Endodermal cell (in vitro differentiated cells): ENCODE measurements around the gene CACNA2D4. TPM values are rescaled to one million over a fixed set of nuclear protein-coding genes. Genes with fewer than 3 reads are reported as not detected.

ENCODE experiments used
- DNase-seq: peaks from one replicate; pipeline ENCODE4 v3.0.0-alpha.2; 2017
- H3K27ac ChIP-seq: 2 replicates; pipeline ENCODE4 v1.5.1; 2013; ENCODE audit warnings: mild to moderate bottlenecking, low read depth, low read length, moderate library complexity
- H3K27me3 ChIP-seq: 2 replicates; pipeline ENCODE4 v1.6.1; 2013; ENCODE audit warnings: mild to moderate bottlenecking, low read length, moderate library complexity; ENCODE audit not compliant: insufficient read depth, control insufficient read depth, poor library complexity, severe bottlenecking
- H3K36me3 ChIP-seq: 2 replicates; pipeline ENCODE4 v1.7.0; 2013; ENCODE audit warnings: mild to moderate bottlenecking, low read length, moderate library complexity; ENCODE audit not compliant: control insufficient read depth, insufficient read depth
- H3K4me1 ChIP-seq: one replicate; pipeline ENCODE4 v1.7.0; 2013; ENCODE audit warnings: low read length; ENCODE audit not compliant: control insufficient read depth, insufficient read depth
- H3K4me3 ChIP-seq: 2 replicates; pipeline ENCODE4 v1.5.1; 2013; ENCODE audit warnings: mild to moderate bottlenecking, low read length, moderate library complexity
- H3K9ac ChIP-seq: 2 replicates; pipeline ENCODE4 v1.6.1; 2013; ENCODE audit warnings: mild to moderate bottlenecking, low read length, moderate library complexity; ENCODE audit not compliant: poor library complexity, severe bottlenecking; ENCODE audit errors: extremely low read depth
- H3K9me3 ChIP-seq: 2 replicates; pipeline ENCODE4 v1.6.1; 2013; ENCODE audit warnings: mild to moderate bottlenecking, low read length, moderate library complexity; ENCODE audit not compliant: control insufficient read depth
- H3K27ac Mint-ChIP-seq: 2 replicates; pipeline ENCODE4 v1.8.0; 2020; ENCODE audit warnings: mixed read lengths
- H3K27me3 Mint-ChIP-seq: 2 replicates; pipeline ENCODE4 v1.8.0; 2021; ENCODE audit warnings: mild to moderate bottlenecking, mixed read lengths; ENCODE audit not compliant: insufficient read depth
- H3K36me3 Mint-ChIP-seq: 2 replicates; pipeline ENCODE4 v1.8.0; 2020; ENCODE audit warnings: low read depth, mixed read lengths
- H3K4me1 Mint-ChIP-seq: 2 replicates; pipeline ENCODE4 v1.8.0; 2020; ENCODE audit warnings: mixed read lengths
- H3K4me3 Mint-ChIP-seq: 2 replicates; pipeline ENCODE4 v1.8.0; 2020; ENCODE audit warnings: mild to moderate bottlenecking, moderate library complexity, mixed read lengths
- H3K9me3 Mint-ChIP-seq: 2 replicates; pipeline ENCODE4 v1.8.0; 2020; ENCODE audit warnings: mild to moderate bottlenecking, mixed read lengths
- WGBS, 2 experiments: methylation state at CpG; one replicate each; pipeline versions ENCODE4 v1.1.5 to v1.1.7; 2013; ENCODE audit warnings: missing lambda C conversion rate in 2 of 2, mixed read lengths in 1 of 2; ENCODE audit not compliant: insufficient coverage in 1 of 2, insufficient read length in 1 of 2; 5-methylcytosine and 5-hydroxymethylcytosine counted together
- total RNA-seq, 2 donors: library from RNA; stranded (reverse); fragmentation: NEBNext Ultra II Directional in 1 of 2; extraction: Animal tissue kit (Norgen Biotek cat#: 25700) in 1 of 2; gene quantifications; 2 replicates in 1 of 2; 3 replicates in 1 of 2; pipeline ENCODE4 v1.2.1, GENCODE V29; 2021
- TF ChIP-seq, protein P1 (sequence below): fragments of 200-600 bp; sonication (generic); conservative IDR thresholded peaks from 2 replicates; pipeline ENCODE4 v1.5.0; 2021; ENCODE audit warnings: antibody characterized with exemption, mild to moderate bottlenecking

CACNA2D4 gene
- total RNA-seq, 2 donors from 2014 or later = 4.3 to 5.7 TPM

DNA sequence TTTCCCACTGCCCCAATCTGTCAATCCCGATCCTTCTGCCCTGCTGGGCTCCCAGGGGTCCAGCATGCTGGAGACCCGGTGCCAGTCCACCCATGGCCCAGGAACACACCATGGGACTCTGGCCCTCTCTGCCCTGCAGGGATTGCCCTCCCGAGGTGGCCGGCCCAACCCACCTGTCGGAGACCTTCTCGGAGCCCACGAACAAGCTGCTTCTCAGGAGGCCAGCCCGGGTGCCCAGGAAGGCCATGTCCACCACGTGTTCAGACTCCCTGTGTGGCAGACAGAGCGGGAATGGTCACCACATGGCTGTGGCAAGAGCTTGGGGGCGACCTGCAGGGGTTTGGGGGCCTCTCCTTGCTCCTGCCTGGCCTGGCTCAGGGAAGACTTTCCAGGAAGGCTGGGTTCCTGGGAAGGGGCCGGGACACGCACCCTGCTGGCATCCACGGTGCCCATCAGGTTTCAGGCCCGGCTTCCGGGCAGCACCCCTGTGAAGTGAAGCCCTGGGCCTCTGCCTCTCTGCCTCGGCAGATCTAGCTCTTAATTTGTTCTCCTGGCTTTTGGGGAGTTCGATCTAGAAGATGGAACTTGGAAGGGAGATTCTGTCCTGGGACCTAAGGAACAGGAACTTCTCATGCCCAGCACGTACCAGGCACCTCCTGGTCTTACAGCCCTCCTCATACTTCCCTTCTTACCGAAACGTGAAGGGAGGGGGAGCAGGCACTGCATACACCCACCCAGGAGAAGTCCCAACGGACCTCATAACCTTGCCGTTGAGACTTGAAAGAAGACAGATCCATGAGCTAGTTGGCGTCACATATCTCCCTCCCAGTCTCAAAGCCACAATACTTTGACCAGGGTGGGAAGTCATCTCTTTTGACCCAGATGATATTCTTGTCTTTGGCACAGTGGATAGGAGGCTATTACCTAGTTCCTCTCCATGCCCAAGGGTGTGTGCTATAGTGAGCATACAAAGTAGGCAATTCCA, 71.7 kb downstream of the CACNA2D4 start:
- Histone ChIP-seq H3K27me3 (no peaks in the 10 kb centered on the region), H3K9ac (no peak overlapping the region), H3K27ac (no peak overlapping the region), H3K4me3 (no peak overlapping the region), H3K9me3 (no peaks in the 10 kb centered on the region), H3K4me1 (no peaks in the 10 kb centered on the region), H3K36me3 (no peaks in the 10 kb centered on the region)
- no peaks in the 10 kb centered on the region for H3K36me3 Mint-ChIP-seq
- peaks cover 18% of the 10 kb centered on the region for H3K4me1 Mint-ChIP-seq
- H3K4me3 Mint-ChIP-seq = no peak overlapping the region
- WGBS, 2 experiments = 89 to 93% methylated on average over 18 to 24 of the region's 24 CpGs
- DNase-seq = no peak
- H3K27me3 Mint-ChIP-seq = peaks cover 1% of the 10 kb centered on the region
- TF ChIP-seq, protein P1, sequence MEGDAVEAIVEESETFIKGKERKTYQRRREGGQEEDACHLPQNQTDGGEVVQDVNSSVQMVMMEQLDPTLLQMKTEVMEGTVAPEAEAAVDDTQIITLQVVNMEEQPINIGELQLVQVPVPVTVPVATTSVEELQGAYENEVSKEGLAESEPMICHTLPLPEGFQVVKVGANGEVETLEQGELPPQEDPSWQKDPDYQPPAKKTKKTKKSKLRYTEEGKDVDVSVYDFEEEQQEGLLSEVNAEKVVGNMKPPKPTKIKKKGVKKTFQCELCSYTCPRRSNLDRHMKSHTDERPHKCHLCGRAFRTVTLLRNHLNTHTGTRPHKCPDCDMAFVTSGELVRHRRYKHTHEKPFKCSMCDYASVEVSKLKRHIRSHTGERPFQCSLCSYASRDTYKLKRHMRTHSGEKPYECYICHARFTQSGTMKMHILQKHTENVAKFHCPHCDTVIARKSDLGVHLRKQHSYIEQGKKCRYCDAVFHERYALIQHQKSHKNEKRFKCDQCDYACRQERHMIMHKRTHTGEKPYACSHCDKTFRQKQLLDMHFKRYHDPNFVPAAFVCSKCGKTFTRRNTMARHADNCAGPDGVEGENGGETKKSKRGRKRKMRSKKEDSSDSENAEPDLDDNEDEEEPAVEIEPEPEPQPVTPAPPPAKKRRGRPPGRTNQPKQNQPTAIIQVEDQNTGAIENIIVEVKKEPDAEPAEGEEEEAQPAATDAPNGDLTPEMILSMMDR = no peak
- no peaks in the 10 kb centered on the region for H3K9me3 Mint-ChIP-seq
- no peak overlapping the region for H3K27ac Mint-ChIP-seq

DNA sequence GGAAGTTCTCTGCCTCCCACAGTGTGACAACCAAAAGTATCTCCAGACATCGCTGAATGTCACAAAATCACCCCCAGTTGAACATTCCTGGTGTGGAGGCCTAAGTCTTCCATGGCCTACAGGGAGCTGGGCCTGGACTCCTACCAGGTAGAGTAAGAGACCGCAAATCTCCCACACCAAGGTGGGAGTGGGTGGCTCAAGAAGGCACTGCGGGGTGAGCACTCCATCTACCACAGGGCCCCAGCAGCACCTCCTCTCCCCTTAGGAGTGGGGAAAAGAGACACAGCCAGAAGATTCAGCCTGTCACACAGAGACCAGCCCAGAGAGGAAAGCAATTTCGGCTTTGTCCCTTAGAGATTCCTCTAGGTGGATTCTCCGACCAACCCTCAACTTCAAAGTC, 72.6 kb downstream of the CACNA2D4 start:
- no peaks in the 10 kb centered on the region for H3K36me3 Mint-ChIP-seq
- H3K4me1 Mint-ChIP-seq = peaks cover 18% of the 10 kb centered on the region
- 94 to 100% methylated on average over 4 to 5 of the region's 5 CpGs for WGBS, 2 experiments
- peaks cover 1% of the 10 kb centered on the region for H3K27me3 Mint-ChIP-seq
- no peak overlapping the region for H3K27ac Mint-ChIP-seq
- TF ChIP-seq, protein P1 = no peak
- no peak overlapping the region for H3K27ac ChIP-seq
- H3K27me3 ChIP-seq = no peaks in the 10 kb centered on the region
- H3K4me3 ChIP-seq = no peak overlapping the region
- no peaks in the 10 kb centered on the region for H3K4me1 ChIP-seq
- no peaks in the 10 kb centered on the region for H3K36me3 ChIP-seq
- no peaks in the 10 kb centered on the region for H3K9me3 ChIP-seq
- no peaks in the 10 kb centered on the region for H3K9me3 Mint-ChIP-seq
- no peak overlapping the region for H3K4me3 Mint-ChIP-seq
- DNase-seq = no peak
- H3K9ac ChIP-seq = no peak overlapping the region

DNA sequence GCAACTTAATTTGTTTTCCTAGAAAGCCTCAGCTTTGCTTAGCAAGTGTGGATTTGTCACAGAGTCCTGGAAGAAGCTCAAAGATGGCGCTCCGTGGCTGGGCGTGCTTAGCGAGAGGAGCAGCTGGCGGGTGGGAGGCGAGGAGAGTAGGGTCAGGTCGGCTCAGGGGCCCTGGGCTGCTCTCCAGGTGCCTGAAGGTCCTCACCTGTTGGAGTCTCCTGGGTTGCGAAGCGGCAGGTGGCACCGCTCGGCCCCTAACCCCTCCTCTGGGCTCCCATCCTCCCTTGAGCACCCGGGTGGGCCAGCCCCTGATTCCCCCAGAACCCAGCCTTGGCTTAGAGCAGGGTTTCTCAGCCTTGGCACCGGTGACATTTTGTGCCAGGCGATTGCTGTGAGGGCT, 73.0 kb downstream of the CACNA2D4 start:
- Histone ChIP-seq H3K9ac (no peak overlapping the region), H3K27me3 (no peaks in the 10 kb centered on the region), H3K4me3 (no peak overlapping the region), H3K36me3 (no peaks in the 10 kb centered on the region), H3K4me1 (no peaks in the 10 kb centered on the region), H3K27ac (no peak overlapping the region), H3K9me3 (no peaks in the 10 kb centered on the region)
- H3K36me3 Mint-ChIP-seq = no peaks in the 10 kb centered on the region
- H3K27me3 Mint-ChIP-seq = peaks cover 1% of the 10 kb centered on the region
- TF ChIP-seq, protein P1 = no peak
- no peak overlapping the region for H3K4me3 Mint-ChIP-seq
- no peaks in the 10 kb centered on the region for H3K9me3 Mint-ChIP-seq
- WGBS, 2 experiments = 92 to 93% methylated on average over 10 to 14 of the region's 14 CpGs
- peaks cover 21% of the 10 kb centered on the region for H3K4me1 Mint-ChIP-seq
- H3K27ac Mint-ChIP-seq = no peak overlapping the region
- DNase-seq = peak; percentile 47
